Hepatocyte (in vitro differentiated cells): ENCODE data around the gene RPS14. TPM values are rescaled to one million over a fixed set of nuclear protein-coding genes. Genes with fewer than 3 reads are reported as not detected.

Experiments used
- DNase-seq: peaks from one replicate; pipeline ENCODE4 v3.0.0-alpha.2; 2016; ENCODE audit warnings: low spot score
- H2AFZ ChIP-seq: fragments of 200-600 bp; sonication (generic); 2 replicates; pipeline ENCODE4 v1.6.0; 2016; ENCODE audit warnings: antibody characterized with exemption, mild to moderate bottlenecking
- H3K27ac ChIP-seq: fragments of 200-600 bp; sonication (generic); 2 replicates; pipeline ENCODE4 v1.5.1; 2016; ENCODE audit warnings: mild to moderate bottlenecking
- H3K27me3 ChIP-seq: fragments of 200-600 bp; sonication (generic); 2 replicates; pipeline ENCODE4 v1.6.1; 2016
- H3K36me3 ChIP-seq: fragments of 200-600 bp; sonication (generic); replicated peaks from 2 replicates; pipeline ENCODE4 v1.5.1; 2016; ENCODE audit warnings: low read depth; ENCODE audit not compliant: insufficient read depth
- H3K4me1 ChIP-seq: fragments of 200-600 bp; sonication (generic); 2 replicates; pipeline ENCODE4 v1.5.1; 2016; ENCODE audit warnings: mild to moderate bottlenecking, moderate library complexity; ENCODE audit not compliant: insufficient read depth
- H3K4me2 ChIP-seq: fragments of 200-600 bp; sonication (generic); 2 replicates; pipeline ENCODE4 v1.6.0; 2016
- H3K4me3 ChIP-seq: fragments of 200-600 bp; sonication (generic); 2 replicates; pipeline ENCODE4 v1.5.1; 2016; ENCODE audit warnings: mild to moderate bottlenecking
- H3K79me2 ChIP-seq: fragments of 200-600 bp; sonication (generic); 2 replicates; pipeline ENCODE4 v1.6.0; 2017; ENCODE audit warnings: mild to moderate bottlenecking
- H3K9me2 ChIP-seq: fragments of 200-600 bp; sonication (generic); replicated peaks from 2 replicates; pipeline ENCODE4 v1.6.0; 2017; ENCODE audit warnings: mild to moderate bottlenecking; ENCODE audit not compliant: insufficient read depth
- H3K9me3 ChIP-seq: fragments of 200-600 bp; sonication (generic); 2 replicates; pipeline ENCODE4 v1.5.1; 2016; ENCODE audit warnings: low read depth, mild to moderate bottlenecking
- H4K20me1 ChIP-seq: fragments of 200-600 bp; sonication (generic); 2 replicates; pipeline ENCODE4 v1.6.0; 2016; ENCODE audit warnings: mild to moderate bottlenecking; ENCODE audit not compliant: insufficient read depth, poor library complexity, severe bottlenecking
- CTCF ChIP-seq: fragments of 200-600 bp; sonication (generic); IDR thresholded peaks from 2 replicates; pipeline ENCODE4 v1.5.1; 2016; ENCODE audit warnings: antibody characterized with exemption, mild to moderate bottlenecking; ENCODE audit not compliant: poor library complexity
- EZH2 ChIP-seq: fragments of 200-600 bp; sonication (generic); IDR thresholded peaks from 2 replicates; pipeline ENCODE4 v1.6.1; 2016; ENCODE audit warnings: antibody characterized with exemption, mild to moderate bottlenecking, borderline replicate concordance
- EZH2phosphoT487 ChIP-seq: fragments of 200-600 bp; sonication (generic); IDR thresholded peaks from one replicate; pipeline ENCODE4 v1.6.1; 2018; ENCODE audit warnings: antibody characterized with exemption, mild to moderate bottlenecking, low read depth, moderate library complexity; ENCODE audit not compliant: unreplicated experiment, severe bottlenecking
- WGBS: methylation state at CpG from one replicate; pipeline ENCODE4 v1.1.6; 2016; ENCODE audit warnings: low lambda C conversion rate; ENCODE audit errors: missing lambda C conversion rate; 5-methylcytosine and 5-hydroxymethylcytosine counted together
- polyA plus RNA-seq: library from polyadenylated mRNA; unstranded; fragments of >200 nt; fragmentation: Nextera tagmentation; extraction: Ambion mirVana; gene quantifications from 2 replicates; pipeline ENCODE4 v1.2.1, GENCODE V29; 2016
- total RNA-seq: library from RNA; depleted of rRNA; stranded (reverse); fragments of >200 nt; gene quantifications from 2 replicates; pipeline ENCODE4 v1.2.3, GENCODE V29; 2014

Gene RPS14
- total and polyA plus RNA-seq, 2 experiments from 2014 or later: 1,067 to 2,319 TPM

GRCh38 chr5:150484964-150485692 lies 35.6 kb upstream of the RPS14 start:
- H3K4me1 ChIP-seq: peaks cover 36% of the 10 kb centered on the region
- H3K4me2 ChIP-seq: peak overlapping the region; percentile 88
- peak overlapping the region; percentile 100 for H3K4me3 ChIP-seq
- H2AFZ ChIP-seq: peak overlapping the region; percentile 83
- no peaks in the 10 kb centered on the region for H3K9me3 ChIP-seq
- peaks cover 48% of the 10 kb centered on the region for H3K79me2 ChIP-seq
- H3K27ac ChIP-seq: peak overlapping the region; percentile 100
- no peaks in the 10 kb centered on the region for H3K27me3 ChIP-seq
- peaks cover 32% of the 10 kb centered on the region for H4K20me1 ChIP-seq
- no peaks in the 10 kb centered on the region for H3K9me2 ChIP-seq
- WGBS: 14% methylated on average over 22 of the region's 28 CpGs
- TF ChIP-seq EZH2 (no peak), CTCF (no peak), EZH2phosphoT487 (no peak)
- no peaks in the 10 kb centered on the region for H3K36me3 ChIP-seq
- no peak for DNase-seq

GRCh38 chr5:150481972-150482406 lies 32.5 kb upstream of the RPS14 start:
- Histone ChIP-seq H3K9me2 (no peaks in the 10 kb centered on the region), H2AFZ (no peak overlapping the region), H3K4me3 (no peak overlapping the region), H3K4me2 (no peak overlapping the region), H4K20me1 (peaks cover 2% of the 10 kb centered on the region), H3K79me2 (peaks cover 17% of the 10 kb centered on the region), H3K9me3 (no peaks in the 10 kb centered on the region), H3K36me3 (no peaks in the 10 kb centered on the region), H3K27me3 (no peaks in the 10 kb centered on the region), H3K4me1 (peaks cover 6% of the 10 kb centered on the region), H3K27ac (peak overlapping the region; percentile 43)
- peak; percentile 44 for DNase-seq
- TF ChIP-seq CTCF (no peak), EZH2 (no peak), EZH2phosphoT487 (no peak)
- WGBS: 55% methylated on average over 6 of the region's 6 CpGs

- no peak overlapping the region for H2AFZ ChIP-seq
- H3K9me2 ChIP-seq: no peaks in the 10 kb centered on the region
- no peaks in the 10 kb centered on the region for H3K27me3 ChIP-seq
- H4K20me1 ChIP-seq: no peaks in the 10 kb centered on the region
- no peaks in the 10 kb centered on the region for H3K36me3 ChIP-seq
- 86% methylated on average over 6 of the region's 6 CpGs for WGBS
- peak overlapping the region; percentile 37 for H3K27ac ChIP-seq
- H3K4me3 ChIP-seq: no peak overlapping the region
- peaks cover 13% of the 10 kb centered on the region for H3K79me2 ChIP-seq
- TF ChIP-seq EZH2phosphoT487 (no peak), EZH2 (no peak), CTCF (no peak)
- peaks cover 4% of the 10 kb centered on the region for H3K4me1 ChIP-seq
- DNase-seq: no peak
- H3K4me2 ChIP-seq: no peak overlapping the region
- H3K9me3 ChIP-seq: no peaks in the 10 kb centered on the region
Measured at GRCh38 chr5:150481708-150481965, 32.1 kb upstream of the RPS14 start.
